GM23338 (cell line): Measurements from ENCODE around the gene NEMP1. TPM values are rescaled to one million over a fixed set of nuclear protein-coding genes. Genes with fewer than 3 reads are reported as not detected.

Source experiments
- ATAC-seq: fragments of 200-7000 bp; cut with Tn5 transposase; 3 replicates; pipeline ENCODE4 v1.9.1; 2020
- DNase-seq: peaks from one replicate; pipeline ENCODE4 v3.0.0-alpha.2; 2015; ENCODE audit warnings: low spot score
- H2AFZ ChIP-seq: fragments of 200-600 bp; sonication (generic); 2 replicates; pipeline ENCODE4 v1.8.0; 2016; ENCODE audit warnings: antibody characterized with exemption, mild to moderate bottlenecking, moderate library complexity
- H3F3A ChIP-seq: fragments of 200-600 bp; sonication (generic); replicated peaks from 2 replicates; pipeline ENCODE4 v1.8.0; 2017; ENCODE audit warnings: antibody characterized with exemption, mixed run types, low read depth
- H3K27ac ChIP-seq: fragments of 200-600 bp; sonication (generic); 2 replicates; pipeline ENCODE4 v1.6.1; 2016; ENCODE audit warnings: low read depth
- H3K27me3 ChIP-seq: fragments of 200-600 bp; sonication (generic); 2 replicates; pipeline ENCODE4 v1.8.0; 2016; ENCODE audit warnings: mild to moderate bottlenecking, mixed run types, moderate library complexity; ENCODE audit not compliant: insufficient read depth
- H3K36me3 ChIP-seq: fragments of 200-600 bp; sonication (generic); 2 replicates; pipeline ENCODE4 v1.8.0; 2016; ENCODE audit warnings: mild to moderate bottlenecking; ENCODE audit not compliant: insufficient read depth
- H3K4me1 ChIP-seq: fragments of 200-600 bp; sonication (generic); 2 replicates; pipeline ENCODE4 v1.8.0; 2016; ENCODE audit warnings: mild to moderate bottlenecking, moderate library complexity; ENCODE audit not compliant: insufficient read depth
- H3K4me2 ChIP-seq: fragments of 200-600 bp; sonication (generic); 2 replicates; pipeline ENCODE4 v1.7.1; 2017; ENCODE audit warnings: mixed run types
- H3K4me3 ChIP-seq: fragments of 200-600 bp; sonication (generic); 2 replicates; pipeline ENCODE4 v1.6.1; 2016; ENCODE audit warnings: mixed run types
- H3K79me2 ChIP-seq: fragments of 200-600 bp; sonication (generic); replicated peaks from 2 replicates; pipeline ENCODE4 v1.8.0; 2017; ENCODE audit warnings: mild to moderate bottlenecking; ENCODE audit not compliant: insufficient read depth
- H3K9me2 ChIP-seq: fragments of 200-600 bp; sonication (generic); 2 replicates; pipeline ENCODE4 v1.8.0; 2017; ENCODE audit not compliant: insufficient read depth
- H4K20me1 ChIP-seq: fragments of 200-600 bp; sonication (generic); replicated peaks from 2 replicates; pipeline ENCODE4 v1.8.0; 2017; ENCODE audit warnings: mild to moderate bottlenecking; ENCODE audit not compliant: insufficient read depth
- H3K27ac Mint-ChIP-seq: 2 replicates; pipeline ENCODE4 v1.8.0; 2020; ENCODE audit warnings: inconsistent platforms, mild to moderate bottlenecking, moderate library complexity, mixed read lengths
- H3K27me3 Mint-ChIP-seq: 3 replicates; pipeline ENCODE4 v1.8.0; 2022; ENCODE audit warnings: low read depth, mild to moderate bottlenecking, moderate library complexity, mixed read lengths, inconsistent platforms; ENCODE audit not compliant: insufficient read depth, poor library complexity
- H3K36me3 Mint-ChIP-seq: 3 replicates; pipeline ENCODE4 v1.8.0; 2021; ENCODE audit warnings: low read depth, mild to moderate bottlenecking, inconsistent platforms, moderate library complexity, mixed read lengths
- H3K4me1 Mint-ChIP-seq: 3 replicates; pipeline ENCODE4 v1.8.0; 2020; ENCODE audit warnings: mild to moderate bottlenecking, inconsistent platforms, mixed read lengths
- H3K4me3 Mint-ChIP-seq: 3 replicates; pipeline ENCODE4 v1.8.0; 2021; ENCODE audit warnings: moderate library complexity, mild to moderate bottlenecking, inconsistent platforms, mixed read lengths
- H3K9me3 Mint-ChIP-seq: 3 replicates; pipeline ENCODE4 v1.8.0; 2020; ENCODE audit warnings: moderate library complexity, mild to moderate bottlenecking, inconsistent platforms, mixed read lengths
- CREB1 ChIP-seq: fragments of 250-450 bp; sonication (Bioruptor Pico); IDR thresholded peaks from 2 replicates; pipeline ENCODE4 v1.5.0; 2020; ENCODE audit warnings: low read depth, mild to moderate bottlenecking, moderate library complexity
- EZH2 ChIP-seq: fragments of 200-600 bp; sonication (generic); IDR thresholded peaks from one replicate; pipeline ENCODE4 v1.8.0; 2017; ENCODE audit warnings: antibody characterized with exemption, mild to moderate bottlenecking, low read depth; ENCODE audit not compliant: unreplicated experiment
- EZH2phosphoT487 ChIP-seq: fragments of 200-600 bp; sonication (generic); IDR thresholded peaks from one replicate; pipeline ENCODE4 v1.8.1; 2018; ENCODE audit warnings: antibody characterized with exemption; ENCODE audit not compliant: unreplicated experiment
- JUNB ChIP-seq: IDR thresholded peaks from one replicate; pipeline ENCODE4 v1.6.1; 2016; ENCODE audit warnings: antibody characterized with exemption; ENCODE audit not compliant: unreplicated experiment
- NANOG ChIP-seq: IDR thresholded peaks from 2 replicates; pipeline ENCODE4 v1.6.1; 2016; ENCODE audit warnings: antibody characterized with exemption, borderline replicate concordance
- POLR2AphosphoS5 ChIP-seq: IDR thresholded peaks from 2 replicates; pipeline ENCODE4 v1.6.1; 2016; ENCODE audit warnings: antibody characterized with exemption, low read depth
- STAT1 ChIP-seq: IDR thresholded peaks from one replicate; pipeline ENCODE4 v1.6.1; 2016; ENCODE audit warnings: antibody characterized with exemption; ENCODE audit not compliant: unreplicated experiment
- ZNF114 ChIP-seq: fragments of 250-450 bp; sonication (Bioruptor Pico); IDR thresholded peaks from 2 replicates; pipeline ENCODE4 v1.5.0; 2020; ENCODE audit warnings: mild to moderate bottlenecking, moderate library complexity
- ZNF331 ChIP-seq: fragments of 250-450 bp; sonication (Bioruptor Pico); IDR thresholded peaks from 2 replicates; pipeline ENCODE4 v1.5.0; 2020; ENCODE audit warnings: low read depth, mild to moderate bottlenecking, moderate library complexity
- polyA plus RNA-seq: library from polyadenylated mRNA; unstranded; fragments of >200 nt; fragmentation: Nextera tagmentation; extraction: Ambion mirVana; gene quantifications from 2 replicates; pipeline ENCODE4 v1.2.1, GENCODE V29; 2016
- total RNA-seq: library from RNA; depleted of rRNA; stranded (reverse); fragments of >200 nt; shearing (Covaris generic); gene quantifications from 2 replicates; pipeline ENCODE4 v1.2.3, GENCODE V29; 2014
- TF ChIP-seq, protein P1 (sequence below): fragments of 250-450 bp; sonication (Bioruptor Pico); IDR thresholded peaks from 2 replicates; pipeline ENCODE4 v1.5.0; 2020; ENCODE audit warnings: mild to moderate bottlenecking, moderate library complexity
- TF ChIP-seq, protein P2 (sequence below): IDR thresholded peaks from 2 replicates; pipeline ENCODE4 v1.6.1; 2016; ENCODE audit warnings: antibody characterized with exemption
- TF ChIP-seq, protein P3 (sequence below), 2 experiments: fragments of 200-600 bp in 1 of 2; sonication (generic) in 1 of 2; conservative IDR thresholded peaks; 2 replicates each; pipeline versions ENCODE4 v1.5.1 to v1.6.1; 2016 to 2017; ENCODE audit warnings: antibody characterized with exemption in 2 of 2, low read depth in 2 of 2, mild to moderate bottlenecking in 2 of 2, moderate library complexity in 1 of 2
- TF ChIP-seq, protein P4 (sequence below): IDR thresholded peaks from one replicate; pipeline ENCODE4 v1.6.1; 2018; ENCODE audit warnings: antibody characterized with exemption; ENCODE audit not compliant: unreplicated experiment

NEMP1 gene
- total and polyA plus RNA-seq, 2 experiments from 2014 or later = 11.9 to 35.0 TPM

DNA sequence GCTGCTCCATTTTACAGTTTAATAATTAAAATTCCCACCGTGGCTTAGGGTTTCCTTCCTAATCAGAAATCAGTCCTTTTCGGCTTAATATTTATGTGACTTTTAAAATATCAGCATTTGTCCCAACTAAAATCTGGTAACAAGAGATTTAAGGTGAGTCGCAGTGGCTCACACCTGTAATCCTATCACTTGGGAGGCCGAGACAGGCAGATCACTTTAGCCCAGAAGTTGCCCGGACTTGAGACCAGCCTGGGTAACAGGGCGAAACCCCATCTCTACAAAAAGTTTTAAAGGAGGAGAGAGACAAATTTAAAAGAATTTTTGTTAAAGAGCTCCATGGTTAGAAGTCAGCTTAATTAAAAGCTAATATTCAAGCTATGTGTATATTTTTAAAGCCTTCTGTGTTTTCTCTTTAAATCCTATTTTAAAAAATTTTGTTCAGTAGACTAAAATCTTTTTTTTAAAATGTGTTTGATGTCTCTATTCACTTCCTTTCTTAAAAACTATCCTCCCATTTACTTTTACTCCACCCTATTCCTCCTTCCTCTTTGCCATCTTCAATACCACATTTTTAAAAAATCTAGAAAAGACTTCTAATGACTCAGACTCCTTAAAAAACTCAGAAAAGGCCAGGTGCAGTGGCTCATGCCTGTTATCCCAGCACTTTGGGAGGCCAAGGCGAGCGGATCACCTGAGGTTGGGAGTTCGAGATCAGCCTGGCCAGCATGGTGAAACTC, 58.4 kb downstream of the NEMP1 start:
- H3K27me3 Mint-ChIP-seq = peaks cover 6% of the 10 kb centered on the region
- no peaks in the 10 kb centered on the region for H3K36me3 Mint-ChIP-seq
- no peak overlapping the region for H3K4me3 ChIP-seq
- H3K9me2 ChIP-seq = no peaks in the 10 kb centered on the region
- H3K27me3 ChIP-seq = no peaks in the 10 kb centered on the region
- TF ChIP-seq, protein P1, sequence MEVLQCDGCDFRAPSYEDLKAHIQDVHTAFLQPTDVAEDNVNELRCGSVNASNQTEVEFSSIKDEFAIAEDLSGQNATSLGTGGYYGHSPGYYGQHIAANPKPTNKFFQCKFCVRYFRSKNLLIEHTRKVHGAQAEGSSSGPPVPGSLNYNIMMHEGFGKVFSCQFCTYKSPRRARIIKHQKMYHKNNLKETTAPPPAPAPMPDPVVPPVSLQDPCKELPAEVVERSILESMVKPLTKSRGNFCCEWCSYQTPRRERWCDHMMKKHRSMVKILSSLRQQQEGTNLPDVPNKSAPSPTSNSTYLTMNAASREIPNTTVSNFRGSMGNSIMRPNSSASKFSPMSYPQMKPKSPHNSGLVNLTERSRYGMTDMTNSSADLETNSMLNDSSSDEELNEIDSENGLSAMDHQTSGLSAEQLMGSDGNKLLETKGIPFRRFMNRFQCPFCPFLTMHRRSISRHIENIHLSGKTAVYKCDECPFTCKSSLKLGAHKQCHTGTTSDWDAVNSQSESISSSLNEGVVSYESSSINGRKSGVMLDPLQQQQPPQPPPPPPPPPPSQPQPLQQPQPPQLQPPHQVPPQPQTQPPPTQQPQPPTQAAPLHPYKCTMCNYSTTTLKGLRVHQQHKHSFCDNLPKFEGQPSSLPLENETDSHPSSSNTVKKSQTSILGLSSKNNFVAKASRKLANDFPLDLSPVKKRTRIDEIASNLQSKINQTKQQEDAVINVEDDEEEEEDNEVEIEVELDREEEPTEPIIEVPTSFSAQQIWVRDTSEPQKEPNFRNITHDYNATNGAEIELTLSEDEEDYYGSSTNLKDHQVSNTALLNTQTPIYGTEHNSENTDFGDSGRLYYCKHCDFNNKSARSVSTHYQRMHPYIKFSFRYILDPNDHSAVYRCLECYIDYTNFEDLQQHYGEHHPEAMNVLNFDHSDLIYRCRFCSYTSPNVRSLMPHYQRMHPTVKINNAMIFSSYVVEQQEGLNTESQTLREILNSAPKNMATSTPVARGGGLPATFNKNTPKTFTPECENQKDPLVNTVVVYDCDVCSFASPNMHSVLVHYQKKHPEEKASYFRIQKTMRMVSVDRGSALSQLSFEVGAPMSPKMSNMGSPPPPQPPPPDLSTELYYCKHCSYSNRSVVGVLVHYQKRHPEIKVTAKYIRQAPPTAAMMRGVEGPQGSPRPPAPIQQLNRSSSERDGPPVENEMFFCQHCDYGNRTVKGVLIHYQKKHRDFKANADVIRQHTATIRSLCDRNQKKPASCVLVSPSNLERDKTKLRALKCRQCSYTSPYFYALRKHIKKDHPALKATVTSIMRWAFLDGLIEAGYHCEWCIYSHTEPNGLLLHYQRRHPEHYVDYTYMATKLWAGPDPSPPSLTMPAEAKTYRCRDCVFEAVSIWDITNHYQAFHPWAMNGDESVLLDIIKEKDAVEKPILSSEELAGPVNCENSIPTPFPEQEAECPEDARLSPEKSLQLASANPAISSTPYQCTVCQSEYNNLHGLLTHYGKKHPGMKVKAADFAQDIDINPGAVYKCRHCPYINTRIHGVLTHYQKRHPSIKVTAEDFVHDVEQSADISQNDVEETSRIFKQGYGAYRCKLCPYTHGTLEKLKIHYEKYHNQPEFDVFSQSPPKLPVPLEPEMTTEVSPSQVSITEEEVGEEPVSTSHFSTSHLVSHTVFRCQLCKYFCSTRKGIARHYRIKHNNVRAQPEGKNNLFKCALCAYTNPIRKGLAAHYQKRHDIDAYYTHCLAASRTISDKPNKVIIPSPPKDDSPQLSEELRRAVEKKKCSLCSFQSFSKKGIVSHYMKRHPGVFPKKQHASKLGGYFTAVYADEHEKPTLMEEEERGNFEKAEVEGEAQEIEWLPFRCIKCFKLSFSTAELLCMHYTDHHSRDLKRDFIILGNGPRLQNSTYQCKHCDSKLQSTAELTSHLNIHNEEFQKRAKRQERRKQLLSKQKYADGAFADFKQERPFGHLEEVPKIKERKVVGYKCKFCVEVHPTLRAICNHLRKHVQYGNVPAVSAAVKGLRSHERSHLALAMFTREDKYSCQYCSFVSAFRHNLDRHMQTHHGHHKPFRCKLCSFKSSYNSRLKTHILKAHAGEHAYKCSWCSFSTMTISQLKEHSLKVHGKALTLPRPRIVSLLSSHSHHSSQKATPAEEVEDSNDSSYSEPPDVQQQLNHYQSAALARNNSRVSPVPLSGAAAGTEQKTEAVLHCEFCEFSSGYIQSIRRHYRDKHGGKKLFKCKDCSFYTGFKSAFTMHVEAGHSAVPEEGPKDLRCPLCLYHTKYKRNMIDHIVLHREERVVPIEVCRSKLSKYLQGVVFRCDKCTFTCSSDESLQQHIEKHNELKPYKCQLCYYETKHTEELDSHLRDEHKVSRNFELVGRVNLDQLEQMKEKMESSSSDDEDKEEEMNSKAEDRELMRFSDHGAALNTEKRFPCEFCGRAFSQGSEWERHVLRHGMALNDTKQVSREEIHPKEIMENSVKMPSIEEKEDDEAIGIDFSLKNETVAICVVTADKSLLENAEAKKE (CRISPR knock-in tag) = no peak
- TF ChIP-seq JUNB (no peak), POLR2AphosphoS5 (no peak), EZH2phosphoT487 (no peak), ZNF331 (CRISPR knock-in tag) (no peak), EZH2 (no peak), NANOG (no peak), CREB1 (no peak), STAT1 (no peak), ZNF114 (no peak)
- TF ChIP-seq, protein P2, sequence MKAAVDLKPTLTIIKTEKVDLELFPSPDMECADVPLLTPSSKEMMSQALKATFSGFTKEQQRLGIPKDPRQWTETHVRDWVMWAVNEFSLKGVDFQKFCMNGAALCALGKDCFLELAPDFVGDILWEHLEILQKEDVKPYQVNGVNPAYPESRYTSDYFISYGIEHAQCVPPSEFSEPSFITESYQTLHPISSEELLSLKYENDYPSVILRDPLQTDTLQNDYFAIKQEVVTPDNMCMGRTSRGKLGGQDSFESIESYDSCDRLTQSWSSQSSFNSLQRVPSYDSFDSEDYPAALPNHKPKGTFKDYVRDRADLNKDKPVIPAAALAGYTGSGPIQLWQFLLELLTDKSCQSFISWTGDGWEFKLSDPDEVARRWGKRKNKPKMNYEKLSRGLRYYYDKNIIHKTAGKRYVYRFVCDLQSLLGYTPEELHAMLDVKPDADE = no peak
- TF ChIP-seq, protein P3, sequence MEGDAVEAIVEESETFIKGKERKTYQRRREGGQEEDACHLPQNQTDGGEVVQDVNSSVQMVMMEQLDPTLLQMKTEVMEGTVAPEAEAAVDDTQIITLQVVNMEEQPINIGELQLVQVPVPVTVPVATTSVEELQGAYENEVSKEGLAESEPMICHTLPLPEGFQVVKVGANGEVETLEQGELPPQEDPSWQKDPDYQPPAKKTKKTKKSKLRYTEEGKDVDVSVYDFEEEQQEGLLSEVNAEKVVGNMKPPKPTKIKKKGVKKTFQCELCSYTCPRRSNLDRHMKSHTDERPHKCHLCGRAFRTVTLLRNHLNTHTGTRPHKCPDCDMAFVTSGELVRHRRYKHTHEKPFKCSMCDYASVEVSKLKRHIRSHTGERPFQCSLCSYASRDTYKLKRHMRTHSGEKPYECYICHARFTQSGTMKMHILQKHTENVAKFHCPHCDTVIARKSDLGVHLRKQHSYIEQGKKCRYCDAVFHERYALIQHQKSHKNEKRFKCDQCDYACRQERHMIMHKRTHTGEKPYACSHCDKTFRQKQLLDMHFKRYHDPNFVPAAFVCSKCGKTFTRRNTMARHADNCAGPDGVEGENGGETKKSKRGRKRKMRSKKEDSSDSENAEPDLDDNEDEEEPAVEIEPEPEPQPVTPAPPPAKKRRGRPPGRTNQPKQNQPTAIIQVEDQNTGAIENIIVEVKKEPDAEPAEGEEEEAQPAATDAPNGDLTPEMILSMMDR (conservative IDR thresholded peaks at IDR 0.05; ENCODE audit: low read depth in 2 of 2) = no peak
- TF ChIP-seq, protein P4, sequence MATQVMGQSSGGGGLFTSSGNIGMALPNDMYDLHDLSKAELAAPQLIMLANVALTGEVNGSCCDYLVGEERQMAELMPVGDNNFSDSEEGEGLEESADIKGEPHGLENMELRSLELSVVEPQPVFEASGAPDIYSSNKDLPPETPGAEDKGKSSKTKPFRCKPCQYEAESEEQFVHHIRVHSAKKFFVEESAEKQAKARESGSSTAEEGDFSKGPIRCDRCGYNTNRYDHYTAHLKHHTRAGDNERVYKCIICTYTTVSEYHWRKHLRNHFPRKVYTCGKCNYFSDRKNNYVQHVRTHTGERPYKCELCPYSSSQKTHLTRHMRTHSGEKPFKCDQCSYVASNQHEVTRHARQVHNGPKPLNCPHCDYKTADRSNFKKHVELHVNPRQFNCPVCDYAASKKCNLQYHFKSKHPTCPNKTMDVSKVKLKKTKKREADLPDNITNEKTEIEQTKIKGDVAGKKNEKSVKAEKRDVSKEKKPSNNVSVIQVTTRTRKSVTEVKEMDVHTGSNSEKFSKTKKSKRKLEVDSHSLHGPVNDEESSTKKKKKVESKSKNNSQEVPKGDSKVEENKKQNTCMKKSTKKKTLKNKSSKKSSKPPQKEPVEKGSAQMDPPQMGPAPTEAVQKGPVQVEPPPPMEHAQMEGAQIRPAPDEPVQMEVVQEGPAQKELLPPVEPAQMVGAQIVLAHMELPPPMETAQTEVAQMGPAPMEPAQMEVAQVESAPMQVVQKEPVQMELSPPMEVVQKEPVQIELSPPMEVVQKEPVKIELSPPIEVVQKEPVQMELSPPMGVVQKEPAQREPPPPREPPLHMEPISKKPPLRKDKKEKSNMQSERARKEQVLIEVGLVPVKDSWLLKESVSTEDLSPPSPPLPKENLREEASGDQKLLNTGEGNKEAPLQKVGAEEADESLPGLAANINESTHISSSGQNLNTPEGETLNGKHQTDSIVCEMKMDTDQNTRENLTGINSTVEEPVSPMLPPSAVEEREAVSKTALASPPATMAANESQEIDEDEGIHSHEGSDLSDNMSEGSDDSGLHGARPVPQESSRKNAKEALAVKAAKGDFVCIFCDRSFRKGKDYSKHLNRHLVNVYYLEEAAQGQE = no peak
- no peak overlapping the region for H3K27ac ChIP-seq
- H3K4me3 Mint-ChIP-seq = no peak overlapping the region
- DNase-seq (no peak), ATAC-seq (no peak)
- H3K9me3 Mint-ChIP-seq = no peaks in the 10 kb centered on the region
- H3K79me2 ChIP-seq = no peaks in the 10 kb centered on the region
- no peaks in the 10 kb centered on the region for H3K36me3 ChIP-seq
- no peak overlapping the region for H2AFZ ChIP-seq
- H3K27ac Mint-ChIP-seq = peak overlapping the region; percentile 46; the same call in 1 of the 2 replicates
- no peaks in the 10 kb centered on the region for H3F3A ChIP-seq
- H3K4me1 Mint-ChIP-seq = peaks cover 14% of the 10 kb centered on the region; the same call in 2 of the 3 replicates
- H3K4me1 ChIP-seq = 0 out of 2 replicates have a peak, but pooled peaks cover 8% of the 10 kb centered on the region
- no peak overlapping the region for H3K4me2 ChIP-seq
- no peaks in the 10 kb centered on the region for H4K20me1 ChIP-seq
